Neural cell (in vitro differentiated cells): ENCODE data around the gene LYRM7. TPM values are rescaled to one million over a fixed set of nuclear protein-coding genes. Genes with fewer than 3 reads are reported as not detected.

Experiments
- H2AFZ ChIP-seq: fragments of 200-600, 300-800 bp; sonication (generic), shearing (Covaris generic); 2 replicates; pipeline ENCODE4 v1.6.0; 2014; ENCODE audit warnings: low read depth, mild to moderate bottlenecking, antibody characterized with exemption, low read length, moderate library complexity
- H3F3A ChIP-seq: fragments of 200-600 bp; shearing (Covaris generic); 2 replicates; pipeline ENCODE4 v1.6.1; 2016; ENCODE audit warnings: mild to moderate bottlenecking, moderate library complexity, mixed read lengths, antibody characterized with exemption, low read length; ENCODE audit not compliant: insufficient read depth, poor library complexity, severe bottlenecking
- H3K27ac ChIP-seq: fragments of 200-600, 300-800 bp; sonication (generic), shearing (Covaris generic); 2 replicates; pipeline ENCODE4 v1.5.1; 2014; ENCODE audit warnings: mild to moderate bottlenecking, low read length, moderate library complexity
- H3K27me3 ChIP-seq: fragments of 300-800, 200-600 bp; sonication (generic), shearing (Covaris generic); 2 replicates; pipeline ENCODE4 v1.6.0; 2014; ENCODE audit warnings: mild to moderate bottlenecking, low read depth, low read length, moderate library complexity; ENCODE audit not compliant: insufficient read depth
- H3K36me3 ChIP-seq: fragments of 300-800, 200-600 bp; sonication (generic), shearing (Covaris generic); 2 replicates; pipeline ENCODE4 v1.5.1; 2014; ENCODE audit warnings: mild to moderate bottlenecking, antibody characterized with exemption, low read length, moderate library complexity; ENCODE audit not compliant: insufficient read depth
- H3K4me2 ChIP-seq: fragments of 300-800, 200-600 bp; sonication (generic), shearing (Covaris generic); 2 replicates; pipeline ENCODE4 v1.6.0; 2014; ENCODE audit warnings: mild to moderate bottlenecking, low read length
- H3K4me3 ChIP-seq: fragments of 300-800, 200-600 bp; sonication (generic), shearing (Covaris generic); 2 replicates; pipeline ENCODE4 v1.5.1; 2014; ENCODE audit warnings: mild to moderate bottlenecking, low read length, moderate library complexity
- H3K79me2 ChIP-seq: fragments of 200-600 bp; shearing (Covaris generic); replicated peaks from 2 replicates; pipeline ENCODE4 v1.6.0; 2014; ENCODE audit warnings: mild to moderate bottlenecking, low read length, moderate library complexity; ENCODE audit not compliant: insufficient read depth
- H3K9ac ChIP-seq: fragments of 300-800, 200-600 bp; sonication (generic), shearing (Covaris generic); 2 replicates; pipeline ENCODE4 v1.6.1; 2016; ENCODE audit warnings: mild to moderate bottlenecking, low read length, mixed read lengths
- H3K9me2 ChIP-seq: fragments of 200-600 bp; shearing (Covaris generic); 2 replicates; pipeline ENCODE4 v1.6.1; 2016; ENCODE audit warnings: mild to moderate bottlenecking, low read length, mixed read lengths; ENCODE audit not compliant: insufficient read depth
- H3K9me3 ChIP-seq: fragments of 200-600, 300-800 bp; sonication (generic), shearing (Covaris generic); 2 replicates; pipeline ENCODE4 v1.6.1; 2016; ENCODE audit warnings: mild to moderate bottlenecking, mixed run types, low read length, moderate library complexity, mixed read lengths
- H4K20me1 ChIP-seq: fragments of 200-600 bp; shearing (Covaris generic); 2 replicates; pipeline ENCODE4 v1.6.1; 2016; ENCODE audit warnings: mild to moderate bottlenecking, mixed run types; ENCODE audit not compliant: insufficient read depth
- CTCF ChIP-seq: fragments of 450-650 bp; IDR thresholded peaks from 2 replicates; pipeline ENCODE4 v1.5.1; 2014; ENCODE audit warnings: antibody characterized with exemption, mild to moderate bottlenecking, moderate library complexity; ENCODE audit not compliant: poor library complexity, severe bottlenecking
- EP300 ChIP-seq: fragments of 450-650 bp; conservative IDR thresholded peaks from 2 replicates; pipeline ENCODE4 v1.6.1; 2014; ENCODE audit warnings: antibody characterized with exemption, mild to moderate bottlenecking, moderate library complexity; ENCODE audit not compliant: poor library complexity, severe bottlenecking
- EZH2 ChIP-seq: fragments of 200-600, 300-800 bp; shearing (Covaris generic), sonication (generic); IDR thresholded peaks from 2 replicates; pipeline ENCODE4 v1.6.1; 2014; ENCODE audit warnings: antibody characterized with exemption, low read length, borderline replicate concordance, mild to moderate bottlenecking; ENCODE audit not compliant: insufficient read depth, poor library complexity, severe bottlenecking
- MXI1 ChIP-seq: fragments of 450-650 bp; conservative IDR thresholded peaks from 2 replicates; pipeline ENCODE4 v1.6.1; 2014; ENCODE audit warnings: antibody characterized with exemption, mild to moderate bottlenecking; ENCODE audit not compliant: poor library complexity, severe bottlenecking
- POLR2AphosphoS5 ChIP-seq: IDR thresholded peaks from 2 replicates; pipeline ENCODE4 v1.6.1; 2012
- RAD21 ChIP-seq: fragments of 450-650 bp; conservative IDR thresholded peaks from 2 replicates; pipeline ENCODE4 v1.6.1; 2014; ENCODE audit warnings: antibody characterized with exemption, mild to moderate bottlenecking, moderate library complexity
- REST ChIP-seq: IDR thresholded peaks from 2 replicates; pipeline ENCODE4 v1.6.1; 2012; ENCODE audit warnings: borderline replicate concordance
- SMC3 ChIP-seq: fragments of 450-650 bp; conservative IDR thresholded peaks from 2 replicates; pipeline ENCODE4 v1.6.1; 2014; ENCODE audit warnings: antibody characterized with exemption, mild to moderate bottlenecking, moderate library complexity; ENCODE audit not compliant: poor library complexity
- TAF1 ChIP-seq: IDR thresholded peaks from 2 replicates; pipeline ENCODE4 v1.6.1; 2012; ENCODE audit warnings: low read depth
- polyA plus RNA-seq: library from polyadenylated mRNA; depleted of rRNA; stranded (reverse); fragments of >200 nt; gene quantifications from 2 replicates; pipeline ENCODE4 v1.2.3, GENCODE V29; 2014

Gene LYRM7
- polyA plus RNA-seq, 1 donor from 2014 or later, result 8.3 TPM

- Histone ChIP-seq H3K4me3 (peak within 1 kb of the TSS; percentile 93), H3K9ac (peak within 1 kb of the TSS; percentile 96), H3K4me2 (peak within 1 kb of the TSS; percentile 91), H4K20me1 (no peaks in the 10 kb centered on the region), H3K79me2 (peaks cover 31% of the 10 kb centered on the region), H3K9me3 (no peaks in the 10 kb centered on the region), H2AFZ (peak within 1 kb of the TSS; percentile 70), H3F3A (peaks cover 4% of the 10 kb centered on the region), H3K27me3 (no peaks in the 10 kb centered on the region), H3K27ac (peak within 1 kb of the TSS; percentile 88), H3K36me3 (peaks cover 6% of the 10 kb centered on the region), H3K9me2 (no peaks in the 10 kb centered on the region)
- TF ChIP-seq POLR2AphosphoS5 (peak; percentile 94), CTCF (peak; percentile 43), RAD21 (peak; percentile 32), EP300 (no peak), MXI1 (peak; percentile 71), EZH2 (no peak), TAF1 (peak; percentile 29), SMC3 (peak; percentile 49), REST (peak; percentile 57)
Observed at GRCh38 chr5:131165119-131165727, 5.5 kb upstream of the LYRM7 start, which contains the start of gene HINT1. TSS of gene HINT1 (minus strand) at chr5:131165256. CDS start at chr5:131165205, 51 bp downstream.

GRCh38 chr5:131167615-131168014 lies 3.1 kb upstream of the LYRM7 start:
- H3K9me3 ChIP-seq, result no peaks in the 10 kb centered on the region
- TF ChIP-seq EP300 (no peak), REST (no peak), POLR2AphosphoS5 (no peak), SMC3 (no peak), TAF1 (no peak), RAD21 (no peak), MXI1 (no peak), CTCF (no peak), EZH2 (no peak)

More at GRCh38 chr5:131167615-131168014, 3.1 kb upstream of the LYRM7 start:
- Histone ChIP-seq H3K27me3 (no peaks in the 10 kb centered on the region), H3K27ac (no peak overlapping the region), H3K4me2 (no peak overlapping the region), H3K9ac (no peak overlapping the region), H3K79me2 (peaks cover 17% of the 10 kb centered on the region), H4K20me1 (no peaks in the 10 kb centered on the region), H3K9me2 (no peaks in the 10 kb centered on the region), H3K4me3 (no peak overlapping the region), H2AFZ (no peak overlapping the region), H3K36me3 (no peaks in the 10 kb centered on the region), H3F3A (peaks cover 4% of the 10 kb centered on the region)
